ENCODE results near the gene MTOR.
"Not testable (repeated sequence)": the region's sequence is repeated elsewhere in the genome, so short reads cannot be mapped to it uniquely, and the experiment has no call there.

Gene MTOR

DNA sequence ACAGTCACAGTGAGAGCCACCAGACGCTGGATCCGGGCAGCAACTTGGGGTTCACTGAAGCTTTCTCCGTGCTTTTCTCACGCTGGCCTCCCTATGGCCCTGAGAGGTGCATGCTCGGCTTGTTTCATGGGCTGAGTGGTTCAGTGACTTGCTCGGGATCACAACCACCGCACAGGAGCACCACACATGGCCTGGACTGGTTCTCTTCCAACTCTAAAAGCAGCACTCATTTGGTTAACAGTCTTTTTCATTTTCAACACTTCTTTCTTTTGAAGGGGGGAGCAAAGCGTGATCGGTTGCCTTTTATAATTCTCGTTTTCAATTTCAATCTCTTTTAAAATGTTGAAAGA lies 36.8 kb upstream of the MTOR start:
- TF ChIP-seq CTCF (IDR thresholded peaks at IDR 0.05; ENCODE audit: low read depth, low read length) = no peak
- H3K4me3 ChIP-seq (ENCODE audit: low read depth, low read length) = no peak overlapping the region

DNA sequence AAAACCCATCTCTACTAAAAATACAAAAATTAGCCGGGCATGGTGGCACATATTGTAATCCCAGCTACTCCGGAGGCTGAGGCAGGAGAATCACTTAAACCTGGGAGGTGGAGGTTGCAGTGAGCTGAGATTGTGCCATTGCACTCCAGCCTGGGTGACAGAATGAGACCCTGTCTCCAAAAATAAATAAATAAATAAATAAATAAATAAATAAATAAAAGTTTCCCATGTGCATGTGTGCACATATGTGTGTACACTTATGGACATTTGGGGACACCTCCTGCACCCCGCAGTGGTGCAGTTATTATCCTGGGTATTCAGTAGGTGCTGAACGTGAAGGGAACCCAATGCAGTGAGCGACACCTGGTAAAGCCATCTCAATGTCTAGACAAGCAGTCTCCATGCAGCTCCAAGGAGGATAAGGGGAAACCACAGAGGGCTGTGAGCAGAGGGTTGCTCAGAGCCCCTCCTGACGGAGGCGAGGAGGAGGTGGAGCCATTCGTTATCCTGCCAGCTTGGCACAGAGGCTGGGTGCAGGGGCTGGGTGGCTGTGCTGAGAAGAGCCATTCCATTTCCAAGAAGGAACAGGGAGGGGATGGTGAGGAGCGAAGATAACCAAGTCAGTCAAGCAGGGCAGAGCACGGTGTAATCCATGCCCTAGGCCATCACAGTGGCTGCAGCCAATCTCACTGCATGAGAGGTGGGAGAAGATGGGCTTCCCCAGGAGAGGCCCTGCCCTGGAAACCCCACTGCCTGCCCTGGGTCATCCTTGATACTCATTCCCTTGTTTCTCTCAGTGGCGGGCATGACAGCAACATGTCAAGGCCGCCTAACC lies 36.3 kb upstream of the MTOR start:
- H3K4me3 ChIP-seq (ENCODE audit: low read depth, low read length) = no peak overlapping the region
- no peak for TF ChIP-seq CTCF (IDR thresholded peaks at IDR 0.05; ENCODE audit: low read depth, low read length)

DNA sequence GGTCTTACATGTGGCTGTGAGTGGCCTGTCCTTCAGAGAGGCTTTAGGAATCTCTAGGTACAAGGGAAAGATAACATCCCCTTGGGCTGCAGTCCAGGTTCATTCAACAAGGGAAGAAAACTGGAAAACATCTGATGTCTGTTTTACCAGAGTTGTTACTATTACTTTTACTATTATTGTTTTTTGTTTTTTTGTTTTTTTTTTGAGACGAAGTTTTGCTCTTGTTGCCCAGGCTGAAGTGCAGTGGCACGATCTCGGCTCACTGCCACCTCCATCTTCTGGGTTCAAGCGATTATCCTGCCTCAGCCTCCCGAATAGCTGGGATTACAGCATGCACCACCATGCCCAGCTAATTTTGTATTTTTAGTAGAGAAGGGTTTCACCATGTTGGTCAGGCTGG lies 35.4 kb upstream of the MTOR start:
- not testable (repeated sequence) for H3K4me3 ChIP-seq (ENCODE audit: low read depth, low read length)

GRCh38 chr1:11295905-11296304 lies 33.6 kb upstream of the MTOR start:
- no peak overlapping the region for H3K4me3 ChIP-seq (ENCODE audit: low read depth, low read length)
- TF ChIP-seq CTCF (IDR thresholded peaks at IDR 0.05; ENCODE audit: low read depth, low read length) = no peak

- no peak for TF ChIP-seq CTCF (IDR thresholded peaks at IDR 0.05; ENCODE audit: low read depth, low read length)
- H3K4me3 ChIP-seq (ENCODE audit: low read depth, low read length) = no peak overlapping the region
Observed at GRCh38 chr1:11294951-11295350, 32.6 kb upstream of the MTOR start.

DNA sequence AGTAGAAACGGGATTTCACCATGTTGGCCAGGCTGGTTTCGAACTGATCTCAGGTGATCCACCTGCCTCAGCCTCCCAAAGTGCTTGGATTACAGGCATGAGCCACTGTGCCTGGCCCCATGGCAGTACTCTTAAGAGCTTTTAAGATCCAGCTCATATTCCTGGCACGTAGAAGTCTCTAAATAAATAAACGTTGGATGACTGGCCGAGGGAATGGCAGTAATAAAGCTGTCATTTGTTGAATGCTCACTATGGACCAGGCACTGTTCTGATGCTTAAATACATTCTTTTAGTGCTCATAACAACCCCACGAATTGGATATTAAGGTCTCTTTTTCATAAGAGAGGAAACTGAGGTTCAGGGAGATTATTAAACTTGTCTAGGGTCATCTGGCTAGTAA lies 31.5 kb upstream of the MTOR start:
- TF ChIP-seq CTCF (IDR thresholded peaks at IDR 0.05; ENCODE audit: low read depth, low read length) = no peak

GRCh38 chr1:11291049-11291448 lies 28.7 kb upstream of the MTOR start:
- H3K4me3 ChIP-seq (ENCODE audit: low read depth, low read length) = no peak overlapping the region
- TF ChIP-seq CTCF (IDR thresholded peaks at IDR 0.05; ENCODE audit: low read depth, low read length) = no peak

More for the DNA sequence above, 31.5 kb upstream of the MTOR start:
- H3K4me3 ChIP-seq (ENCODE audit: low read depth, low read length) = no peak overlapping the region

- TF ChIP-seq CTCF (IDR thresholded peaks at IDR 0.05; ENCODE audit: low read depth, low read length) = no peak
- no peak overlapping the region for H3K4me3 ChIP-seq (ENCODE audit: low read depth, low read length)
Observed at GRCh38 chr1:11289064-11289463, 26.7 kb upstream of the MTOR start.

Data from WI38 (cell line).